Measurements from ENCODE around the gene ELP6.

GRCh38 chr3:47464588-47464987, 48.9 kb downstream of the ELP6 start:
- TF ChIP-seq CTCF (IDR thresholded peaks at IDR 0.05; ENCODE audit: low read depth, low read length, poor library complexity, severe bottlenecking) (no peak), EZH2phosphoT487 (IDR thresholded peaks at IDR 0.05; ENCODE audit: borderline replicate concordance, low read length) (no peak)
